ENCODE measurements around the gene POU2AF3. TPM values are rescaled to one million over a fixed set of nuclear protein-coding genes. Genes with fewer than 3 reads are reported as not detected.

Gene POU2AF3
- total RNA-seq, 2 experiments from 2014 or later, result not detected

- H3K4me1 Mint-ChIP-seq, result no peaks in the 10 kb centered on the region
- peaks cover 22% of the 10 kb centered on the region for H3K27me3 Mint-ChIP-seq
- no peak overlapping the region for H3K4me3 Mint-ChIP-seq
- DNase-seq, result no peak
- H3K27ac Mint-ChIP-seq, result no peak overlapping the region
- H3K9me3 Mint-ChIP-seq (ENCODE audit: low read depth), result peaks cover 6% of the 10 kb centered on the region
- no peak for ATAC-seq
- H3K36me3 Mint-ChIP-seq, result no peaks in the 10 kb centered on the region
- CTCF ChIA-PET, result no interaction called here
Observed at GRCh38 chr11:111339758-111340388, 41.5 kb downstream of the POU2AF3 start.

GRCh38 chr11:111342329-111342728 is 44.0 kb downstream of the POU2AF3 start:
- Mint-ChIP-seq H3K36me3 (no peaks in the 10 kb centered on the region), H3K4me1 (no peaks in the 10 kb centered on the region), H3K4me3 (no peak overlapping the region), H3K27ac (no peak overlapping the region), H3K27me3 (peaks cover 30% of the 10 kb centered on the region), H3K9me3 (ENCODE audit: low read depth) (peaks cover 6% of the 10 kb centered on the region)
- DNase-seq (no peak), ATAC-seq (no peak)
- CTCF ChIA-PET, result no interaction called here

GRCh38 chr11:111344032-111344431 is 45.7 kb downstream of the POU2AF3 start:
- ATAC-seq (no peak), DNase-seq (no peak)
- CTCF ChIA-PET, result no interaction called here
- Mint-ChIP-seq H3K27ac (no peak overlapping the region), H3K4me3 (no peak overlapping the region), H3K27me3 (peaks cover 23% of the 10 kb centered on the region), H3K9me3 (ENCODE audit: low read depth) (peaks cover 6% of the 10 kb centered on the region), H3K4me1 (no peaks in the 10 kb centered on the region), H3K36me3 (no peaks in the 10 kb centered on the region)

GRCh38 chr11:111347002-111347722 is 48.8 kb downstream of the POU2AF3 start:
- DNase-seq (no peak), ATAC-seq (no peak)
- Mint-ChIP-seq H3K36me3 (no peaks in the 10 kb centered on the region), H3K27me3 (peaks cover 30% of the 10 kb centered on the region), H3K4me3 (no peak overlapping the region), H3K27ac (no peak overlapping the region), H3K9me3 (ENCODE audit: low read depth) (no peaks in the 10 kb centered on the region), H3K4me1 (no peaks in the 10 kb centered on the region)
- CTCF ChIA-PET, result no interaction called here

- Mint-ChIP-seq H3K36me3 (no peaks in the 10 kb centered on the region), H3K4me3 (no peak overlapping the region), H3K27ac (no peak overlapping the region), H3K27me3 (peaks cover 30% of the 10 kb centered on the region), H3K4me1 (no peaks in the 10 kb centered on the region), H3K9me3 (ENCODE audit: low read depth) (no peaks in the 10 kb centered on the region)
- CTCF ChIA-PET, result no interaction called here
- DNase-seq (no peak), ATAC-seq (no peak)
Observed at GRCh38 chr11:111347723-111348115, 49.4 kb downstream of the POU2AF3 start.

- no peak for ATAC-seq
- Mint-ChIP-seq H3K9me3 (ENCODE audit: low read depth) (no peaks in the 10 kb centered on the region), H3K4me3 (no peak overlapping the region), H3K27ac (no peak overlapping the region), H3K36me3 (no peaks in the 10 kb centered on the region), H3K4me1 (no peaks in the 10 kb centered on the region), H3K27me3 (peaks cover 30% of the 10 kb centered on the region)
- CTCF ChIA-PET, result no interaction called here
- no peak for DNase-seq
Observed at GRCh38 chr11:111348147-111348546, 49.8 kb downstream of the POU2AF3 start.

GRCh38 chr11:111349191-111349695 is 50.9 kb downstream of the POU2AF3 start:
- no peak overlapping the region for H3K27ac Mint-ChIP-seq
- DNase-seq (no peak), ATAC-seq (no peak)
- CTCF ChIA-PET, result no interaction called here
- peaks cover 26% of the 10 kb centered on the region for H3K27me3 Mint-ChIP-seq
- no peaks in the 10 kb centered on the region for H3K36me3 Mint-ChIP-seq
- no peak overlapping the region for H3K4me3 Mint-ChIP-seq
- no peaks in the 10 kb centered on the region for H3K9me3 Mint-ChIP-seq (ENCODE audit: low read depth)
- no peaks in the 10 kb centered on the region for H3K4me1 Mint-ChIP-seq

GRCh38 chr11:111350811-111351210 is 52.5 kb downstream of the POU2AF3 start:
- CTCF ChIA-PET, result no interaction called here
- Mint-ChIP-seq H3K36me3 (no peaks in the 10 kb centered on the region), H3K4me3 (no peak overlapping the region), H3K27ac (no peak overlapping the region), H3K27me3 (peaks cover 20% of the 10 kb centered on the region), H3K9me3 (ENCODE audit: low read depth) (no peaks in the 10 kb centered on the region), H3K4me1 (no peaks in the 10 kb centered on the region)
- no peak for DNase-seq
- ATAC-seq, result no peak

GRCh38 chr11:111351374-111352055 is 53.2 kb downstream of the POU2AF3 start:
- no peaks in the 10 kb centered on the region for H3K4me1 Mint-ChIP-seq
- CTCF ChIA-PET, result no interaction called here
- peaks cover 16% of the 10 kb centered on the region for H3K27me3 Mint-ChIP-seq
- no peaks in the 10 kb centered on the region for H3K9me3 Mint-ChIP-seq (ENCODE audit: low read depth)
- H3K27ac Mint-ChIP-seq, result no peak overlapping the region
- H3K36me3 Mint-ChIP-seq, result no peaks in the 10 kb centered on the region
- no peak for DNase-seq
- no peak for ATAC-seq
- no peak overlapping the region for H3K4me3 Mint-ChIP-seq

- Mint-ChIP-seq H3K4me1 (no peaks in the 10 kb centered on the region), H3K27me3 (peaks cover 14% of the 10 kb centered on the region), H3K27ac (no peak overlapping the region), H3K36me3 (no peaks in the 10 kb centered on the region), H3K9me3 (ENCODE audit: low read depth) (no peaks in the 10 kb centered on the region), H3K4me3 (no peak overlapping the region)
- ATAC-seq (no peak), DNase-seq (no peak)
- CTCF ChIA-PET, result no interaction called here
Observed at GRCh38 chr11:111352231-111352746, 53.9 kb downstream of the POU2AF3 start.

GRCh38 chr11:111352935-111353710 is 54.8 kb downstream of the POU2AF3 start:
- CTCF ChIA-PET, result no interaction called here
- peaks cover 14% of the 10 kb centered on the region for H3K27me3 Mint-ChIP-seq
- DNase-seq (no peak), ATAC-seq (no peak)
- H3K27ac Mint-ChIP-seq, result no peak overlapping the region
- H3K4me1 Mint-ChIP-seq, result no peaks in the 10 kb centered on the region
- no peaks in the 10 kb centered on the region for H3K36me3 Mint-ChIP-seq
- no peak overlapping the region for H3K4me3 Mint-ChIP-seq
- no peaks in the 10 kb centered on the region for H3K9me3 Mint-ChIP-seq (ENCODE audit: low read depth)

GRCh38 chr11:111353776-111354600 is 55.6 kb downstream of the POU2AF3 start:
- no peak overlapping the region for H3K27ac Mint-ChIP-seq
- no peak for DNase-seq
- H3K27me3 Mint-ChIP-seq, result peaks cover 14% of the 10 kb centered on the region
- no peak overlapping the region for H3K4me3 Mint-ChIP-seq
- CTCF ChIA-PET, result no interaction called here
- H3K9me3 Mint-ChIP-seq (ENCODE audit: low read depth), result no peaks in the 10 kb centered on the region
- no peaks in the 10 kb centered on the region for H3K4me1 Mint-ChIP-seq
- no peak for ATAC-seq
- no peaks in the 10 kb centered on the region for H3K36me3 Mint-ChIP-seq

- Mint-ChIP-seq H3K27me3 (peaks cover 13% of the 10 kb centered on the region), H3K4me3 (no peak overlapping the region), H3K27ac (no peak overlapping the region), H3K36me3 (no peaks in the 10 kb centered on the region), H3K9me3 (ENCODE audit: low read depth) (no peaks in the 10 kb centered on the region), H3K4me1 (no peaks in the 10 kb centered on the region)
- DNase-seq (no peak), ATAC-seq (no peak)
- CTCF ChIA-PET, result no interaction called here
Observed at GRCh38 chr11:111354601-111354891, 56.2 kb downstream of the POU2AF3 start.
